Loucy (cell line): ENCODE results near the gene ZNF385B.

Source experiments
- H2AFZ ChIP-seq: fragments of 200-600 bp; sonication (generic); 2 replicates; pipeline ENCODE4 v1.6.0; 2016; ENCODE audit warnings: antibody characterized with exemption, mild to moderate bottlenecking, low read length, moderate library complexity
- H3F3A ChIP-seq: fragments of 200-600 bp; 2 replicates; pipeline ENCODE4 v1.6.0; 2016; ENCODE audit warnings: antibody characterized with exemption, low read depth, mild to moderate bottlenecking
- H3K27me3 ChIP-seq: fragments of 200-600 bp; sonication (generic); 2 replicates; pipeline ENCODE4 v1.6.1; 2014; ENCODE audit warnings: low read length, mild to moderate bottlenecking; ENCODE audit not compliant: insufficient read depth, poor library complexity, severe bottlenecking
- H3K36me3 ChIP-seq: fragments of 200-600 bp; sonication (generic); 2 replicates; pipeline ENCODE4 v1.6.1; 2016; ENCODE audit warnings: low read length; ENCODE audit not compliant: insufficient read depth
- H3K4me1 ChIP-seq: fragments of 200-600 bp; sonication (generic); 2 replicates; pipeline ENCODE4 v1.5.1; 2014; ENCODE audit warnings: low read length, mild to moderate bottlenecking; ENCODE audit not compliant: insufficient read depth, poor library complexity, severe bottlenecking
- H3K4me2 ChIP-seq: fragments of 200-600 bp; sonication (generic); 2 replicates; pipeline ENCODE4 v1.6.0; 2014; ENCODE audit warnings: antibody characterized with exemption, low read length, low read depth, mild to moderate bottlenecking; ENCODE audit not compliant: poor library complexity, severe bottlenecking
- H3K4me3 ChIP-seq: fragments of 200-600 bp; sonication (generic); 2 replicates; pipeline ENCODE4 v1.5.1; 2014; ENCODE audit warnings: low read length, mild to moderate bottlenecking, mixed read lengths; ENCODE audit not compliant: poor library complexity, severe bottlenecking
- H3K79me2 ChIP-seq: fragments of 200-600 bp; sonication (generic); 2 replicates; pipeline ENCODE4 v1.6.1; 2014; ENCODE audit warnings: low read length; ENCODE audit not compliant: insufficient read depth
- H3K9ac ChIP-seq: fragments of 200-600 bp; sonication (generic); 2 replicates; pipeline ENCODE4 v1.6.0; 2014; ENCODE audit warnings: mild to moderate bottlenecking, low read depth, low read length, moderate library complexity; ENCODE audit not compliant: poor library complexity, severe bottlenecking
- H3K9me2 ChIP-seq: fragments of 200-600 bp; sonication (generic); replicated peaks from 2 replicates; pipeline ENCODE4 v1.6.1; 2016; ENCODE audit warnings: low read depth, low read length, mixed read lengths
- H3K9me3 ChIP-seq: fragments of 200-600 bp; sonication (generic); 2 replicates; pipeline ENCODE4 v1.6.1; 2014; ENCODE audit warnings: mild to moderate bottlenecking, antibody characterized with exemption, low read length, low read depth; ENCODE audit not compliant: insufficient read depth
- H4K20me1 ChIP-seq: fragments of 200-600 bp; sonication (generic); 2 replicates; pipeline ENCODE4 v1.6.0; 2014; ENCODE audit warnings: antibody characterized with exemption, low read length, mild to moderate bottlenecking; ENCODE audit not compliant: insufficient read depth, poor library complexity, severe bottlenecking
- EZH2phosphoT487 ChIP-seq: fragments of 200-600 bp; IDR thresholded peaks from 2 replicates; pipeline ENCODE4 v1.6.1; 2018; ENCODE audit warnings: antibody characterized with exemption, mild to moderate bottlenecking, moderate library complexity, borderline replicate concordance
- TF ChIP-seq, protein P1 (sequence below): fragments of 200-600 bp; sonication (generic); conservative IDR thresholded peaks from 2 replicates; pipeline ENCODE4 v1.5.1; 2014; ENCODE audit warnings: mild to moderate bottlenecking, antibody characterized with exemption, low read length

ZNF385B gene

DNA sequence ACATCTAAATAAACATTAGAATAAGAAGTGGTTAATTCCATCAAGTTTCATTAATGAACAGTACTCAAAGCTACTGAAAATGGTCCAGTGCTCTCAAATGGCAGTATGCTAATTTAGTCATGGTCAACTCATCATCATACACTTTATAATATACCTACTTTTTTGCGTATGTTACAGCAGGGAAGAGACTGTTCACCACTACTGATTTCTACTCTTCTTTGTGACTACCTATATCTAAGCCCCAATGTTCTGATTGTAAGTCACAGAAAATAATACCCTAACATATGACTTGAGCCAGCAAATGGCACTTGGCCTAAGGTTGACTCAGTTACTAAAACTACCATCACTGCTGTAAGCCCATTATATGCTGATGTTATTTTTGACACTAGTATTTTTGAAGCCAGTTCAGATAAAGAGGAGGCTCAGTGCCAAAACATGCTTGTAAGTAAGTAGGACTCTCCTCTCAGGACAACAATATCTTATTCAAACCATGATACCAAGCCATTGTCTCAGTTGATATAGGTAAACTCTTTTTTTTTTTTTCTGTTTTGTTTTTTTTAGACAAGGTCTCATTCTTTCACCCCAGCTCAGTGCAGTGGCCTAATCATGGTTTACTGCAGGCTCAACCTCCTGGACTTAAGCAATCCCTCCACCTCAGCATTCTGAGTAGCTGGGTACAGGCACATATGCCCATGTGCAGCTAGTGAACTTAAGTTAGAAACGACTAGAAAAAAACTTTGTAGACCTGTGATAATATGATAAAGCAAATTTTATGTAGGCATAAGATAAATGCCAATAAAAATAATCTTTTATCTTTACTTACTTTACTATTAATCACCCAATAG is 266.9 kb downstream of the ZNF385B start:
- TF ChIP-seq, protein P1, sequence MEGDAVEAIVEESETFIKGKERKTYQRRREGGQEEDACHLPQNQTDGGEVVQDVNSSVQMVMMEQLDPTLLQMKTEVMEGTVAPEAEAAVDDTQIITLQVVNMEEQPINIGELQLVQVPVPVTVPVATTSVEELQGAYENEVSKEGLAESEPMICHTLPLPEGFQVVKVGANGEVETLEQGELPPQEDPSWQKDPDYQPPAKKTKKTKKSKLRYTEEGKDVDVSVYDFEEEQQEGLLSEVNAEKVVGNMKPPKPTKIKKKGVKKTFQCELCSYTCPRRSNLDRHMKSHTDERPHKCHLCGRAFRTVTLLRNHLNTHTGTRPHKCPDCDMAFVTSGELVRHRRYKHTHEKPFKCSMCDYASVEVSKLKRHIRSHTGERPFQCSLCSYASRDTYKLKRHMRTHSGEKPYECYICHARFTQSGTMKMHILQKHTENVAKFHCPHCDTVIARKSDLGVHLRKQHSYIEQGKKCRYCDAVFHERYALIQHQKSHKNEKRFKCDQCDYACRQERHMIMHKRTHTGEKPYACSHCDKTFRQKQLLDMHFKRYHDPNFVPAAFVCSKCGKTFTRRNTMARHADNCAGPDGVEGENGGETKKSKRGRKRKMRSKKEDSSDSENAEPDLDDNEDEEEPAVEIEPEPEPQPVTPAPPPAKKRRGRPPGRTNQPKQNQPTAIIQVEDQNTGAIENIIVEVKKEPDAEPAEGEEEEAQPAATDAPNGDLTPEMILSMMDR, result no peak
- TF ChIP-seq EZH2phosphoT487, result no peak
- no peak overlapping the region for H2AFZ ChIP-seq
- H3K4me1 ChIP-seq, result no peaks in the 10 kb centered on the region

DNA sequence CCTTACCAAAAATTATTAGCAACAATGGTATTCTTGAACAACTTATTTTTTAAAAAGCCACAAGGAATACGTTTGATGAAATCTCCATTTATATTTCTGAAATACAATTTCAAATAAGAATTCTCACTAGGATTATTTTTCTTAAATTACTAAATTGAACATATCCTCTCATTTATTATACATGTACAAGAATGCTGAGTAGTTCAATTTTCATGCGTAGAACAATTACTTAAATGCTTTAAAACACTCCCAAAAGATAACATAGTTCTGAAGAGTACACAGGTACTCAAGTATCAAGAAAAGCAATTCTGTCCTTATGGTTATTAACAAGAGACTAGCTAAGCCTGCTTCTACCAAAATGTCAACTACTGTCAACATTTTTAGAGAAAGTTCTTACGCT is 268.1 kb downstream of the ZNF385B start:
- no peak overlapping the region for H3K4me2 ChIP-seq
- no peaks in the 10 kb centered on the region for H4K20me1 ChIP-seq
- H3K9me3 ChIP-seq, result no peaks in the 10 kb centered on the region
- no peaks in the 10 kb centered on the region for H3K27me3 ChIP-seq
- H3K36me3 ChIP-seq, result no peaks in the 10 kb centered on the region
- TF ChIP-seq, protein P1, result no peak
- TF ChIP-seq EZH2phosphoT487, result no peak
- H3K4me1 ChIP-seq, result no peaks in the 10 kb centered on the region
- H3K9ac ChIP-seq, result no peak overlapping the region
- no peaks in the 10 kb centered on the region for H3K9me2 ChIP-seq
- no peak overlapping the region for H3K4me3 ChIP-seq
- no peaks in the 10 kb centered on the region for H3F3A ChIP-seq
- H2AFZ ChIP-seq, result no peak overlapping the region
- H3K79me2 ChIP-seq, result no peaks in the 10 kb centered on the region

More for the DNA sequence above, 266.9 kb downstream of the ZNF385B start:
- H3K79me2 ChIP-seq, result no peaks in the 10 kb centered on the region
- no peak overlapping the region for H3K9ac ChIP-seq
- no peaks in the 10 kb centered on the region for H3F3A ChIP-seq
- H3K4me3 ChIP-seq, result no peak overlapping the region
- H3K9me3 ChIP-seq, result no peaks in the 10 kb centered on the region
- H3K27me3 ChIP-seq, result no peaks in the 10 kb centered on the region
- H3K9me2 ChIP-seq, result no peaks in the 10 kb centered on the region
- no peaks in the 10 kb centered on the region for H3K36me3 ChIP-seq
- H3K4me2 ChIP-seq, result no peak overlapping the region
- no peaks in the 10 kb centered on the region for H4K20me1 ChIP-seq

DNA sequence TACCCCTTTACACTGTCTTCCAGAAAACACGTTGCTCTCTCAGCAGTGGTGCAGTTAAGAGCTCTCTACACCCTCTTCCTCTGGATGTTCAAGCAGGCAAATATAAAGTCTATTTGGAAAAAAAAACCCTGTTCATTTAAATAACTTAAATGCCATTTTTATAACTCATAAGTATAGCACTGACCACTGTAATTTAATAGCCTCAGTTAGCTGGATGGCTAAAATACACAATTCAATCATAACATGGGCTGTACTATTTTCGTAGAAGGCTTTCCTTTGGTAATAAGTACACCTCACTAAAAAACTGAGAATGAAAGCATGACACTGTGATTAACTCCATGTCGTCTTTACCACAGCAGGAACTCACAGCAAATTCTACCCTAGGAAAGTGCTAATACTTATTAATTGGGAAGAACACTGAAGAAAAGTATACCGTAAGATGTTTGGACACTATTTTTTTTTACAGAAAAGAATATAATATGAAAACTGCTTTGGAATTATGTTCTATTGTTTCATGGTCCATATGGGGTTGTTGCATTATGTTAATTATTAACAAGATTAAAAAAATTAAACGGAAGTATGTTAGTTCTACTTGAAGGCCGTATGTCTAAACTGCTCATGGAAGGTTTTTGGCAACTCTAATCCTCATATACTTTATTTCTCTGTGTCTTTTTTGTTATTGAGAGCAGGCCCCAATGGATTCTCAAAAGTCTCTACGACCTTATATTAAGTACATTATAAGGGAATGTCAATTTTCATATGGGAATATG is 269.1 kb downstream of the ZNF385B start:
- no peaks in the 10 kb centered on the region for H3K9me3 ChIP-seq
- no peaks in the 10 kb centered on the region for H3F3A ChIP-seq
- no peak for TF ChIP-seq EZH2phosphoT487
- TF ChIP-seq, protein P1, result no peak
- H4K20me1 ChIP-seq, result no peaks in the 10 kb centered on the region
- no peaks in the 10 kb centered on the region for H3K36me3 ChIP-seq
- H3K4me2 ChIP-seq, result no peak overlapping the region
- no peak overlapping the region for H3K9ac ChIP-seq
- H3K27me3 ChIP-seq, result no peaks in the 10 kb centered on the region
- no peak overlapping the region for H3K4me3 ChIP-seq
- H3K4me1 ChIP-seq, result no peaks in the 10 kb centered on the region
- no peak overlapping the region for H2AFZ ChIP-seq
- H3K79me2 ChIP-seq, result no peaks in the 10 kb centered on the region
- no peaks in the 10 kb centered on the region for H3K9me2 ChIP-seq
